ENCODE data around the gene SETX. TPM values are rescaled to one million over a fixed set of nuclear protein-coding genes. Genes with fewer than 3 reads are reported as not detected.

SETX gene
- polyA plus RNA-seq, 1 donor: 38.5 TPM

DNA sequence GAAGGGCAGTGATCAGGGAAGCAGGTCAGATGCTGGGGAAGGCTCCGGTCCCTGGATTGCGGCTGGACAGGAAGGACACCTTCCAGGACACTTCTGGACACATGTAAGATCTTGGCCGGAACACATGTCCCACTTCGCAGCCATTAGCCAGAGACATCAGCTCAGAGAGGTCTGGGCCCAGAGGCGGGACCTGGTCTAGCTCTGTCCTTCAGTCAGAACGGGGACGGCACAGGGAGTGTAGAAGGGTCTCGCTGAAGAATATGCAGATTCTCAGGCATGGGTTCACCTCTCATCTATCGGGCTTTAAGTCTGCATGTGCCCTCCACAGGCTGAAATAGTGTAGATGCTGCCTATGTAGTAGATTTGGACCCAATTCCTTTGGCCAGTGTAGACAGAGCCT, 119.7 kb downstream of the SETX start:
- no CpG with 5 or more reads among the region's 9 CpGs for WGBS (ENCODE audit: insufficient coverage, low lambda C conversion rate)
- Histone ChIP-seq H3K27me3 (ENCODE audit: control insufficient read depth, insufficient read depth, low read length) (peaks cover 21% of the 10 kb centered on the region), H3K4me1 (ENCODE audit: control insufficient read depth, insufficient read depth, low read length) (no peaks in the 10 kb centered on the region), H3K9me3 (ENCODE audit: control insufficient read depth, low read depth, low read length) (no peaks in the 10 kb centered on the region), H3K36me3 (ENCODE audit: control insufficient read depth, insufficient read depth, low read length) (no peaks in the 10 kb centered on the region), H3K4me3 (ENCODE audit: low read length) (no peak overlapping the region), H3K27ac (ENCODE audit: low read length) (no peak overlapping the region)
- no peak for DNase-seq

DNA sequence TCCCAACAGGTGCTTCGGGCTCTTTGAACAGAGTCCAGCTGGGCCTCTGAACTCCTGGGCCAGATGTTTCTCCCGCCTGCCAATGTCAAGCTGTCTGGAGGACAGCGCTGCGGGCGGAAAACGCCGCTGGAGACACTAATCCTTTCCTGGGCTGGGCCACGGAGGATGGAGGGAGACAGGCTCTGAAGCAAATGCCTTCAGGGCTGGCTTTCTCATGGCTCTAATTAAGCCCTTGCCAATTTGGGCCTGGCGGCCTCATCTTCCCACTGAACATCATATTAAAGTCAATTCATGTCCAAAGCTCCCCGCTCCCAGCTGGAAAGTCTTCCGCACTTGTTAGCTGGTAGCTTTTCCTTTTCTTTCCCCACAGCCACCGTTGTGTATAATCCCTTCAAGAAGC, 120.3 kb downstream of the SETX start:
- Histone ChIP-seq H3K9me3 (ENCODE audit: control insufficient read depth, low read depth, low read length) (no peaks in the 10 kb centered on the region), H3K36me3 (ENCODE audit: control insufficient read depth, insufficient read depth, low read length) (no peaks in the 10 kb centered on the region), H3K27me3 (ENCODE audit: control insufficient read depth, insufficient read depth, low read length) (peaks cover 16% of the 10 kb centered on the region), H3K4me3 (ENCODE audit: low read length) (no peak overlapping the region), H3K27ac (ENCODE audit: low read length) (no peak overlapping the region), H3K4me1 (ENCODE audit: control insufficient read depth, insufficient read depth, low read length) (no peaks in the 10 kb centered on the region)
- WGBS (ENCODE audit: insufficient coverage, low lambda C conversion rate): no CpG with 5 or more reads among the region's 12 CpGs
- DNase-seq: no peak

DNA sequence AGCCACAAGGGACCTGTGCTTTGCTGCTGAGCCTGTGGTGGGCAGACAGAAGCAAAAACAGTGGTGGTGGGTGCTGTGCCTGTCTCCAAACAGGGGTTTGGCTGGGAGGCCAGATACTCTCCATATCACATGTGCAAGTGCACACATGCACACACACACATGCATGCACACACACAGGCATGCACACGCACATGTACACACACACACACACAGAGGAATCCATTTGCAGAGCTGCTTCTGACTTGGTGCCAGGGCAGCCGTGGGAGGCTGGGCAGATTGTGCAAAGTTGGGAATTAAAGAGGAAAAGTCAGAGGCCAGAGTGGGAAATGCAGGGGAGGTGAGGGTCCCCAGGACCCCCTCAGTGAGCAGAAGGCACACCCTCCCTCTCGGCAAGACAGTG, 121.6 kb downstream of the SETX start:
- H3K36me3 ChIP-seq (ENCODE audit: control insufficient read depth, insufficient read depth, low read length): no peaks in the 10 kb centered on the region
- H3K4me3 ChIP-seq (ENCODE audit: low read length): no peak overlapping the region
- no peak for DNase-seq
- no CpG with 5 or more reads among the region's 3 CpGs for WGBS (ENCODE audit: insufficient coverage, low lambda C conversion rate)
- no peaks in the 10 kb centered on the region for H3K4me1 ChIP-seq (ENCODE audit: control insufficient read depth, insufficient read depth, low read length)
- peaks cover 11% of the 10 kb centered on the region for H3K27me3 ChIP-seq (ENCODE audit: control insufficient read depth, insufficient read depth, low read length)
- H3K9me3 ChIP-seq (ENCODE audit: control insufficient read depth, low read depth, low read length): no peaks in the 10 kb centered on the region
- H3K27ac ChIP-seq (ENCODE audit: low read length): no peak overlapping the region

DNA sequence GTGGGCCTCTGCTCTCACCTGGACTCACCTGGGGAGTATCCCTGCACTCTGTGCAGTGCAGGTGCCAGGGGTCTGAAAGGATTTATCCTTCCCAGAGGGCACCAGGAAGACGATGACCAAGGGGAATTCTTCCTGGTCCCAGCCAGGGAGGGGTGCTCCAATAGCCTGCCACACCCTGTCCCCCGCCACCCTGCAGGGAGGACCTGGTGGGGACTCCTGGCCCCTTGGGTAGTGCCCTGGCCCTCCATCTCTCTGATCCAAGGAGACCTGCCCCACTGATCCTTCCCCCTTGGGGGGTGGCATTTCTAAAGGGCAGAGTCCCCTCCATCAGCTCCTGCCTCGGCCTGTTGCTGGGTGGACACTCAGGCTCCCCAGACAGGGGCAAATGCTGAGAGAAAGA, 122.3 kb downstream of the SETX start:
- DNase-seq: no peak
- no peak overlapping the region for H3K27ac ChIP-seq (ENCODE audit: low read length)
- no peaks in the 10 kb centered on the region for H3K9me3 ChIP-seq (ENCODE audit: control insufficient read depth, low read depth, low read length)
- no CpG with 5 or more reads among the region's 3 CpGs for WGBS (ENCODE audit: insufficient coverage, low lambda C conversion rate)
- no peaks in the 10 kb centered on the region for H3K36me3 ChIP-seq (ENCODE audit: control insufficient read depth, insufficient read depth, low read length)
- no peak overlapping the region for H3K4me3 ChIP-seq (ENCODE audit: low read length)
- H3K27me3 ChIP-seq (ENCODE audit: control insufficient read depth, insufficient read depth, low read length): peaks cover 11% of the 10 kb centered on the region
- H3K4me1 ChIP-seq (ENCODE audit: control insufficient read depth, insufficient read depth, low read length): no peaks in the 10 kb centered on the region

DNA sequence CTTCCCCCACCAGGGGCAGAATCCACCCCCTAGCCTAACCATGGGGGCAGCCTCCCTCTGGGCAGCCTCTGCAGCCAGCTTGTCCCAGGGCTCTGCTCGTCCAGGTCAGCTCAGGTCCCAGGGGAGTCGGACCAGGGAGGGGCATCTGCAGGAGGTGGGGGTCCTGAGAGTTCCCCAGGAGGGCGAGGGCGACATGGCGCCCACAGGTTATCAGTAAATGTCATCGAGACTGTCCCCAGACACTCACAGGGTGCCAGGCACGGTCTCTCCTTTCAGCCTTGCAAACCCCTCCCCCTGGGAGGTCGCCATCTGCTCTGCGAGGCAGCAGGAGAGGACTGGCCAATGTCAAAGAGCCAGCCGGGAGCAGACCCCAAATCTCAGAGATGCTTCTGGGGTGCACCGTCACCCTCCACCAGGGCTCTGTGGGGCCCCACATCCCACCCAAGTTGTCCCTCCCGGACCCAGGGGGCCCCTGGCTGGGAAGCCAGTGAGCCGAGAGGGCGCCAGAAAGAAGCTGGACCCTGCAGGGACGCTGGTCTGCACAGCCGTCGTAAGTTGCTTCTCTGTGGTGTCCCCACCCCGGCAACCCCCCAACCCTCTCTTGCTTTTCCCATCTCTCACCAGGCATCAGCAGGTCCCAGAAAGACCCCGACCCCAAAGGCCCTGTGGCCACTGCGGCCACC, 123.6 kb downstream of the SETX start:
- no peaks in the 10 kb centered on the region for H3K36me3 ChIP-seq (ENCODE audit: control insufficient read depth, insufficient read depth, low read length)
- no peak overlapping the region for H3K4me3 ChIP-seq (ENCODE audit: low read length)
- H3K27ac ChIP-seq (ENCODE audit: low read length): no peak overlapping the region
- no CpG with 5 or more reads among the region's 20 CpGs for WGBS (ENCODE audit: insufficient coverage, low lambda C conversion rate)
- H3K9me3 ChIP-seq (ENCODE audit: control insufficient read depth, low read depth, low read length): no peaks in the 10 kb centered on the region
- peaks cover 9% of the 10 kb centered on the region for H3K27me3 ChIP-seq (ENCODE audit: control insufficient read depth, insufficient read depth, low read length)
- H3K4me1 ChIP-seq (ENCODE audit: control insufficient read depth, insufficient read depth, low read length): no peaks in the 10 kb centered on the region
- DNase-seq: no peak

DNA sequence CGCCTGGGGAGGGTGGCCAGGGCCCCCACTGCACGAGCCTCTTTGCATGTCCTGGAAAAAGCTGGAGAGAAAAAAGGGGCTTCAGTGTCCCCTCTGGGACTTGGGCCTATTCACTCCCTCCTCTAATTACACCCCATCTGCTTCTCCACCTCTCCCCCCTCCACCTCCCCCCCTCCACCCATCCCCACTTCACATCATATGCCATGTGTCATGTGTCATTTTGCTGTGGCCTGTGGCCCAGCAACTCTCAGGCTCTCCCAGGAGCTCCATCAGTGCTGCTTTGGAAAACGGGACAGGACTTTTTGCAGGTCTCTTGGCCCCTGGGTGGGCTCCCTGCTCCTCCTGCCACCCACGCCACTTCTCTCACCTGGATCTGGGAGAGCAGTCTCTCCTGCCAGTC, 124.2 kb downstream of the SETX start:
- H3K4me3 ChIP-seq (ENCODE audit: low read length): no peak overlapping the region
- H3K4me1 ChIP-seq (ENCODE audit: control insufficient read depth, insufficient read depth, low read length): no peaks in the 10 kb centered on the region
- DNase-seq: no peak
- H3K9me3 ChIP-seq (ENCODE audit: control insufficient read depth, low read depth, low read length): no peaks in the 10 kb centered on the region
- no peaks in the 10 kb centered on the region for H3K36me3 ChIP-seq (ENCODE audit: control insufficient read depth, insufficient read depth, low read length)
- H3K27me3 ChIP-seq (ENCODE audit: control insufficient read depth, insufficient read depth, low read length): peaks cover 12% of the 10 kb centered on the region
- WGBS (ENCODE audit: insufficient coverage, low lambda C conversion rate): no CpG with 5 or more reads among the region's 4 CpGs
- no peak overlapping the region for H3K27ac ChIP-seq (ENCODE audit: low read length)

DNA sequence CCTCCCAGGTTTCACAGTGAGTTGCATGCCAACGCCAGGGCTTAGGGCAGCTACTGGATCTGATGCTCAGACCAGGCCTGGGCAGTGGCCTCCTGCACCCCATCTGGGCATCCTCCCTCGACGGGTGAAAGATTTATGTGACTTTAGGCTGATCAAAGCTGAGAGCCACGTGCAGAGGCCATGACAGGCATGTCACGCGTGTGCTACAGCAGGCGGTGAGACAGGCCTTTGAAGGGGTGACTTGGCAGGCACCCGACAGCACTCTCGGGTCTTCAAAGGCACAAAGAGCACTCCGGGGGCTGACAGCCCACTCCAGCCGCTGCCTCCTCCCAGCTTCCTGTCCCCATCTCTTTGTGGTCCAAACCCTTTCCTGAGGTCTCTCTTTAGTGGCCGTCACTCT, 126.7 kb downstream of the SETX start:
- Histone ChIP-seq H3K27ac (ENCODE audit: low read length) (no peak overlapping the region), H3K27me3 (ENCODE audit: control insufficient read depth, insufficient read depth, low read length) (peaks cover 13% of the 10 kb centered on the region), H3K9me3 (ENCODE audit: control insufficient read depth, low read depth, low read length) (no peaks in the 10 kb centered on the region), H3K4me1 (ENCODE audit: control insufficient read depth, insufficient read depth, low read length) (no peaks in the 10 kb centered on the region), H3K36me3 (ENCODE audit: control insufficient read depth, insufficient read depth, low read length) (no peaks in the 10 kb centered on the region), H3K4me3 (ENCODE audit: low read length) (no peak overlapping the region)
- DNase-seq: no peak
- 100% methylated on average over 1 of the region's 12 CpGs for WGBS (ENCODE audit: insufficient coverage, low lambda C conversion rate)

DNA sequence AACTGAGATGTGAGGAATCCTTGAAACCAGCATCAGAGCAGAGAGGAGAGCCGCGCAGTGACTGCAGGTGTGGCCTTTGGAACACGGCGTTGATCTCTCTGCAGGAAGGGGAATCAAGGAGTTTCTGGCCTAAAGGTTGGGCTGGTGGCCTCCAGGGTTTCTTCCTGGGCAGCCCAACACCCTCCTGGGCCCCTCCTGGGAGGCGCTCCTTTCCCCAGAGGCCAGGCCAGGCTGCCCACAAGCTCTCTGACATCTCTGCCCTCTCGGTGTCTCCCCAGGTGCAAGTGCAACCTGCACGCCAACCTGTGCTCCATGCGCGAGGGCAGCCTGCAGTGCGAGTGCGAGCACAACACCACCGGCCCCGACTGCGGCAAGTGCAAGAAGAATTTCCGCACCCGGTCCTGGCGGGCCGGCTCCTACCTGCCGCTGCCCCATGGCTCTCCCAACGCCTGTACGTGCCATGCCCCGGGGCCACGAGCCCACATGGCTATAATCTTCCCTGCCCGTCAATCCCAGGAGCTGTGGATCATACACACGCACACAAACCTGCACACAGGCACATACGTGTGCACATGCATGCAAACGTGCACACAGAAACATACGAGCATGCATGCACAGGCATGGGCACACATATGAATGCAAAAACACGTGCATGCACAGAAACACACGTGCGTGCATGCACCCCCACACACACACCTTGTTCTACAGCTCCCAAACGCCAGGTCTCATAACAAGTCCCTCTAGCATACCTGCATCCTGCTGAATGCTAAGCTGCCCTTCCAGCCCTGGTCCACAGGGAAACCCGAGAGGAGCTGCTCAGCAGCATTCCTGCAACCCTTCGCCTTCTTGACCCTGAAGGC, 128.0 kb downstream of the SETX start:
- Histone ChIP-seq H3K27me3 (ENCODE audit: control insufficient read depth, insufficient read depth, low read length) (peaks cover 14% of the 10 kb centered on the region), H3K36me3 (ENCODE audit: control insufficient read depth, insufficient read depth, low read length) (no peaks in the 10 kb centered on the region), H3K4me1 (ENCODE audit: control insufficient read depth, insufficient read depth, low read length) (no peaks in the 10 kb centered on the region), H3K9me3 (ENCODE audit: control insufficient read depth, low read depth, low read length) (no peaks in the 10 kb centered on the region), H3K4me3 (ENCODE audit: low read length) (no peak overlapping the region), H3K27ac (ENCODE audit: low read length) (no peak overlapping the region)
- 100% methylated on average over 1 of the region's 34 CpGs for WGBS (ENCODE audit: insufficient coverage, low lambda C conversion rate)
- no peak for DNase-seq

DNA sequence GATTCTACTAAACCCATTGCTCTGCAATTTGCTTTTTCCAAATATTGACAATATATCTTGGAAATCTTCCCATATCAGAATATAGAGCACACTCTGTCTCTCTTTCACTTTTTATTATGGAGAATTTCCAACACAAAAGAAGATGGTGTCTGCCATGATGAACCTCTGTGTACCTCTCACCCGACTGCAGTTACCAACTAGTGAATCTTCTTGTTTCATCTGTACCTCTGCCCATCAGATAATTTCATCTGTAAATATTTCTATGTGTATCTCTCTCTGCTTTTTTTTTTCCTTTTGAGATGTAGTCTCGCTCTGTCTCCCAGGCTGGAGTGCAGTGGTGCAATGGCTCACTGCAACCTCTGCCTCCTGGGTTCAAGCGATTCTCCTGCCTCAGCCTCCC, 130.1 kb downstream of the SETX start:
- Histone ChIP-seq H3K27ac (ENCODE audit: low read length) (no peak overlapping the region), H3K4me3 (ENCODE audit: low read length) (no peak overlapping the region), H3K9me3 (ENCODE audit: control insufficient read depth, low read depth, low read length) (no peaks in the 10 kb centered on the region), H3K4me1 (ENCODE audit: control insufficient read depth, insufficient read depth, low read length) (no peaks in the 10 kb centered on the region), H3K36me3 (ENCODE audit: control insufficient read depth, insufficient read depth, low read length) (no peaks in the 10 kb centered on the region), H3K27me3 (ENCODE audit: control insufficient read depth, insufficient read depth, low read length) (peaks cover 22% of the 10 kb centered on the region)
- DNase-seq: no peak
- WGBS (ENCODE audit: insufficient coverage, low lambda C conversion rate): no CpG with 5 or more reads among the region's 3 CpGs

DNA sequence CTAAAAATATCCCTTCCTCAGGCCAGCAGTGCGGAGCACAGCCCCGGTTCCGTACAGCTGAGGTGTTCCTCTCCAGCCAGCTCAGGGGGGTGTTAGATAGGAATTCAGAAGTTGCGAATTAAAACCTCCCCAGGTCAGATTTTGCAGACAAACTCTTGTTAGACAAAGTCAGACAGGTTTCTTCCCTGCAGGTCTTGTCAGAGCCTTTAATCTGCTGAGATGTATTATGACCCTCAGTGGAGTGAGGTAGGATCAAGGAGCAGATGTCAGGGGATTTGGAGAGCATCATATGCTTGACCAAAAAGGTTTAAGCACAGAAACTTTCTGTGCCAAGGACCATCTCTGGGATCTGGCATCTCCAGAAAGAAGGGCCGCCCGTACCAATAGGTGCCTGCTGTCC, 132.8 kb downstream of the SETX start:
- no peaks in the 10 kb centered on the region for H3K9me3 ChIP-seq (ENCODE audit: control insufficient read depth, low read depth, low read length)
- peaks cover 22% of the 10 kb centered on the region for H3K27me3 ChIP-seq (ENCODE audit: control insufficient read depth, insufficient read depth, low read length)
- WGBS (ENCODE audit: insufficient coverage, low lambda C conversion rate): no CpG with 5 or more reads among the region's 6 CpGs
- no peak for DNase-seq
- no peak overlapping the region for H3K27ac ChIP-seq (ENCODE audit: low read length)
- no peaks in the 10 kb centered on the region for H3K36me3 ChIP-seq (ENCODE audit: control insufficient read depth, insufficient read depth, low read length)
- H3K4me1 ChIP-seq (ENCODE audit: control insufficient read depth, insufficient read depth, low read length): no peaks in the 10 kb centered on the region
- H3K4me3 ChIP-seq (ENCODE audit: low read length): no peak overlapping the region

All from large intestine (tissue), 3 donors.